ENCODE results near the gene SUGP2.
A peak's percentile ranks its signal among the peaks of the same experiment; 100 is the strongest.

Gene SUGP2

DNA sequence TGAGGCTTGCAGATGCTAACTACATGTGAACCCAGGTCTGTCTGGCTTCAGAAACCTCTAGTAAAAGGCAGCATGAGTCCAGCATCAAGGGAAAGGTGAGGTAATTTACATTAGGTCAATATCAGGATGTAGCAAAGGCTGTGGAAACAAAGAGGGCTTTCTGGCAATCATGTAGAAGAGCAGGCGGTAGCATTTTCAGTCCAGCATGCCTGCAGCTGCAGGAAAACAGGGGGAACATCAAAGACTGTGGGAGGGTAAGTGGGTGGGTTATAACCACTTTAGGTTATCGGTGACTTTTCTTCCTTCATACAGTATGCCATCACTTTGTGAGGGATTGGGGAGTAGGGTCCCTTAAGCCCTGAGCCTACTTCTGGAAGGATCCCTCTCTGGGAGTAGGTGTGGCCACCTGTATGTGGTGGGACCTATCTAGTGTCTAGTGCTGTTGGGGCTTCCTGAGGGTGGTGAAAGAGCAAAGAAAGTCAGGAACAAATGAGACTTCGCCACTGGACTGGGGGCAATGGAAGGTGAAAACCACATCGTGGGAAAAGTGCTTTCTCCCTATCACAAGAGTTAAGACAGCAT, 10.8 kb downstream of the SUGP2 start:
- no peak for DNase-seq (ENCODE audit: low read depth)
- TF ChIP-seq, protein P1, sequence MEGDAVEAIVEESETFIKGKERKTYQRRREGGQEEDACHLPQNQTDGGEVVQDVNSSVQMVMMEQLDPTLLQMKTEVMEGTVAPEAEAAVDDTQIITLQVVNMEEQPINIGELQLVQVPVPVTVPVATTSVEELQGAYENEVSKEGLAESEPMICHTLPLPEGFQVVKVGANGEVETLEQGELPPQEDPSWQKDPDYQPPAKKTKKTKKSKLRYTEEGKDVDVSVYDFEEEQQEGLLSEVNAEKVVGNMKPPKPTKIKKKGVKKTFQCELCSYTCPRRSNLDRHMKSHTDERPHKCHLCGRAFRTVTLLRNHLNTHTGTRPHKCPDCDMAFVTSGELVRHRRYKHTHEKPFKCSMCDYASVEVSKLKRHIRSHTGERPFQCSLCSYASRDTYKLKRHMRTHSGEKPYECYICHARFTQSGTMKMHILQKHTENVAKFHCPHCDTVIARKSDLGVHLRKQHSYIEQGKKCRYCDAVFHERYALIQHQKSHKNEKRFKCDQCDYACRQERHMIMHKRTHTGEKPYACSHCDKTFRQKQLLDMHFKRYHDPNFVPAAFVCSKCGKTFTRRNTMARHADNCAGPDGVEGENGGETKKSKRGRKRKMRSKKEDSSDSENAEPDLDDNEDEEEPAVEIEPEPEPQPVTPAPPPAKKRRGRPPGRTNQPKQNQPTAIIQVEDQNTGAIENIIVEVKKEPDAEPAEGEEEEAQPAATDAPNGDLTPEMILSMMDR (IDR thresholded peaks at IDR 0.05; ENCODE audit: low read length, missing control alignments), result no peak
- H3K4me3 ChIP-seq (replicated peaks; ENCODE audit: low read depth, low read length), result no peak overlapping the region

DNA sequence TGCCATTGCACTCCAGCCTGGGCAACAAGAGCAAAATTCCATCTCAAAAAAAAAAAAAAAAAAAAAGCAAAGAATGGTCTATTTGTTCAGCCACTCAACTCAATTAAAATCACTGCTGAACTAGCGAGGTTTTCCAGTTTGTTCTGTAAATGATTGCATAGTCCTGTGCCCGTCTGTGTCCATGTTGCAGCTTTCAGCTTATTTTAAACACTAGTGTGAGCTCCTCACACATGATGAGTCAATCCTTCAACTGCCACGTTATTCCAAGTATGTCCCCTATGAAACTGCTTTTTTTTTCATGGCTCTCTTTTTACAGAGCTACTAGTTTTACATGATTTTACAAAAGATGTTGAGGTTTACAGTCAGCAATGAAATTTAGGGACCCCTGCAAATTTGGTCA, 12.2 kb downstream of the SUGP2 start:
- TF ChIP-seq, protein P1 (IDR thresholded peaks at IDR 0.05; ENCODE audit: low read length, missing control alignments), result no peak
- peak; percentile 29 for DNase-seq (ENCODE audit: low read depth)
- H3K4me3 ChIP-seq (replicated peaks; ENCODE audit: low read depth, low read length), result no peak overlapping the region

GRCh38 chr19:19010551-19010950, 22.8 kb downstream of the SUGP2 start:
- H3K4me3 ChIP-seq (replicated peaks; ENCODE audit: low read depth, low read length), result no peak overlapping the region
- DNase-seq (ENCODE audit: low read depth), result no peak
- TF ChIP-seq, protein P1 (IDR thresholded peaks at IDR 0.05; ENCODE audit: low read length, missing control alignments), result no peak

DNA sequence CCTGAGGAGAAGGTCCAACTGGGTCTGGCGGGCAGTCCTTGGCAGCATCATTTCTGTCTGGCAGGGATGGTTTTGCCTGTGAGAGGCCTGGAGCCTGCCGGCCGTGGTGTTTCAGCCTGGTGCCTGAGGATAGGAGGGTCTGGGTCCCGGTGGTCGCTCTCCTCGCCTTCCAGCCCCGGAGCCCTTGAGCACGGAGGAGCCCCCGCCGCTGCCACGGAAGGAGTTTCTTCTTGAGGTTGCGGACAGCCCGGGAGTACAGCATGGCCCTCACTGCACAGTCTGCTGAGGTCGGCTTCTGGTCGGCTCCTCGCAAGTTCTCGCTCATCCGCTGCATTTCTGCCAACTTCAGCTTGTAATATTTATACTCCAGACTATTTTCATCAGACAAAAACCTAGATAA, 23.4 kb downstream of the SUGP2 start:
- DNase-seq (ENCODE audit: low read depth), result no peak
- no peak overlapping the region for H3K4me3 ChIP-seq (replicated peaks; ENCODE audit: low read depth, low read length)
- TF ChIP-seq, protein P1 (IDR thresholded peaks at IDR 0.05; ENCODE audit: low read length, missing control alignments), result no peak

GRCh38 chr19:19006213-19006612, 27.1 kb downstream of the SUGP2 start:
- DNase-seq (ENCODE audit: low read depth), result peak; percentile 25
- no peak overlapping the region for H3K4me3 ChIP-seq (replicated peaks; ENCODE audit: low read depth, low read length)
- TF ChIP-seq, protein P1 (IDR thresholded peaks at IDR 0.05; ENCODE audit: low read length, missing control alignments), result no peak

- TF ChIP-seq, protein P1 (IDR thresholded peaks at IDR 0.05; ENCODE audit: low read length, missing control alignments), result no peak
- H3K4me3 ChIP-seq (replicated peaks; ENCODE audit: low read depth, low read length), result no peak overlapping the region
- DNase-seq (ENCODE audit: low read depth), result no peak
These were observed 29.2 kb downstream of the SUGP2 start for GRCh38 chr19:19004144-19004543.

GRCh38 chr19:18999896-19000620, 33.3 kb downstream of the SUGP2 start:
- no peak overlapping the region for H3K4me3 ChIP-seq (replicated peaks; ENCODE audit: low read depth, low read length)
- TF ChIP-seq, protein P1 (IDR thresholded peaks at IDR 0.05; ENCODE audit: low read length, missing control alignments), result peak; percentile 38
- peak; percentile 35 for DNase-seq (ENCODE audit: low read depth)
